Islet of Langerhans (tissue), 1 donor: ENCODE measurements around the gene RRP1B.

Source experiments
- FAIRE-seq: peaks from one replicate; lab custom pipeline; 2011; peaks lifted over from hg19 to GRCh38; lab: Jason Lieb, UNC

The RRP1B gene

DNA sequence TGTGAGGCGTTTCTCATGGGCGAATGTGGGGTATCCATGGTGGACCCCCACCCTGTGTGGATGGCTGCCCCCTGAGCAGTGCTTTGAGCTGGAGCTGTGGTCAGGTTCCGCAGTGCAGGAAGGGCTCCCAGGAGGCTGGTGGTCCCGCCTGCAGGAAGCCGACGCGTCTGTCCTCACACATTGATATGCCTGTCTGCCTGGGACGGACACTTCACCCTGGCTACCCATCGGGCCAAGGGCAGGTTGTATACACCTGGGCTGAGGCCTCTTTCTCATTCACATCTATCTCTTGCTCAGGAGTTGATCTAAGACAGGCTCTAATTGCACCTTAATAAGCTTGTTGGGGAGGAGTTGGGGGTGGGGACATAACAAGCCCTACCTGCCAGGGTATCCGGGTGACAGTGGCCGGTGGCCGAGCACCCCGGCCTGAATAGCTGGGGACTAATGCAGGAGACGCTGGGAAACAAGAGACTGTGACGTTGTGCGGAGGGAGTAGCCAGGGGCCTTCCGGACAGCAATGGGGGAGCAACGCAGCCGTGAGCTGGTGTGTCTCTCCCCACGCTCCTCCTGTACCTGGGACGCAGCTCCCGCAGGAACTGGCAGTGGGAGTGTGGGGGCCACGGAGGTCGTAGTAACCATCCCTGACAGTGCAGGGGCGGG, 81.3 kb downstream of the RRP1B start:
- no peak for FAIRE-seq

- no peak for FAIRE-seq
Measured at GRCh38 chr21:43741423-43742096, 82.2 kb downstream of the RRP1B start.

DNA sequence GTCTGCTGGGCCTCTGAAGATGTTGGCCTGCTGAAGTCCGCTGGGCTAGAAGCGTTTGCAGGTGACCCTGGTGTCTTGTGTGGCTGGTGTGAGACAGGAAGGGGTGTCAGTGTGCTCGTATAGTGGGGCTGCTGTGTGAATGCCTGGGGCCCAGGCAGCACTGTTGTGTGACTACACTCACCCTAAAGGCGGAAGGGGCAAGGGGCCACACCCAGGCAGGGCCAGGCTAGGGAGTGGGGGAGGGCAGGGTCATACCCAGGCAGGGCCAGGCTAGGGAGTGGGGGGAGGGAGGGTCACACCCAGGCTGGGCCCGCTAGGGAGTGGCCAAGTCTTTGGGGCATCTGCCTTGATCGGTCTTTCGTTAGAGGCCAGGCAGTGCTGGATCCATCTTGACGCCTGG, 84.6 kb downstream of the RRP1B start:
- FAIRE-seq = no peak

- no peak for FAIRE-seq
Measured at GRCh38 chr21:43744725-43745124, 85.4 kb downstream of the RRP1B start.
